Measurements from ENCODE around the gene WASHC2C. TPM values are rescaled to one million over a fixed set of nuclear protein-coding genes. Genes with fewer than 3 reads are reported as not detected.
"Not testable (repeated sequence)": the region's sequence is repeated elsewhere in the genome, so short reads cannot be mapped to it uniquely, and the experiment has no call there.

WASHC2C gene
- total and polyA plus RNA-seq, 2 donors (not counting 1 experiment from before 2014, with no cell fraction given): 57.5 to 64.1 TPM

GRCh38 chr10:45803060-45804010 is 76.3 kb downstream of the WASHC2C start:
- H3K36me3 ChIP-seq (ENCODE audit: control insufficient read depth, insufficient read depth, low read length); H2AFZ ChIP-seq (ENCODE audit: low read length); H3K9ac ChIP-seq (ENCODE audit: insufficient read depth, low read length); H4K20me1 ChIP-seq (ENCODE audit: control insufficient read depth, extremely low read depth, insufficient read depth, low read length); H3K9me3 ChIP-seq (ENCODE audit: control insufficient read depth, insufficient read depth, low read depth, low read length); H3K4me3 ChIP-seq (replicated peaks in 1 of 4; ENCODE audit: control extremely low read depth in 1 of 4, insufficient read depth in 1 of 4, low read depth in 3 of 4, low read length in 4 of 4); H3K79me2 ChIP-seq (ENCODE audit: control insufficient read depth, insufficient read depth, low read length); H3K27me3 ChIP-seq (ENCODE audit: control insufficient read depth, insufficient read depth, low read length); H3K4me1 ChIP-seq (ENCODE audit: control insufficient read depth, extremely low read depth, insufficient read depth, low read length); H3K27ac ChIP-seq (ENCODE audit: insufficient read depth, low read length); H3K4me2 ChIP-seq (ENCODE audit: extremely low read depth, insufficient read depth, low read length): not testable (repeated sequence)
- peak; percentile 21 to 51 for DNase-seq (ENCODE audit: low read depth in 2 of 2)

DNA sequence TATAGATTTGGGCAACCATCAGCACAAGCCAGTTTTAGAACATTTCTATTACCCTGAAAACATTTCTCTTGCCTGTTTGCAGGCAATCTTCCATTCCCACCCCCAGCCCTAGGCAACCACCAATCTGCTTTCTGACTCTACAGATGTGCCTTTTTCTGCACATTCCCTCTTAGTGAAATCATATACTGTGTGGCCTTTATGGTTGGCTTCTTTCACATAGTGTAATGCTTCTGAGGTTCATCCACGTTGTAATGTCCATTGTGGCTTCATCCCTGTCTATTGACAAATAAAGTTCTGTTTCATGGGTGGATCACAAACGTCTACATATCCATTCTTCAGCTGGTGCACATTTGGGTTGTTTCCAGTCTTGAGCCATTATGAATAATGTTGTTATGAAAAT is 77.9 kb downstream of the WASHC2C start:
- H4K20me1 ChIP-seq (ENCODE audit: control insufficient read depth, extremely low read depth, insufficient read depth, low read length); H3K9ac ChIP-seq (ENCODE audit: insufficient read depth, low read length); H3K4me2 ChIP-seq (ENCODE audit: extremely low read depth, insufficient read depth, low read length); H3K79me2 ChIP-seq (ENCODE audit: control insufficient read depth, insufficient read depth, low read length); H3K4me1 ChIP-seq (ENCODE audit: control insufficient read depth, extremely low read depth, insufficient read depth, low read length); H3K4me3 ChIP-seq (replicated peaks in 1 of 4; ENCODE audit: control extremely low read depth in 1 of 4, insufficient read depth in 1 of 4, low read depth in 3 of 4, low read length in 4 of 4); H2AFZ ChIP-seq (ENCODE audit: low read length); H3K36me3 ChIP-seq (ENCODE audit: control insufficient read depth, insufficient read depth, low read length); H3K9me3 ChIP-seq (ENCODE audit: control insufficient read depth, insufficient read depth, low read depth, low read length); H3K27me3 ChIP-seq (ENCODE audit: control insufficient read depth, insufficient read depth, low read length); H3K27ac ChIP-seq (ENCODE audit: insufficient read depth, low read length): not testable (repeated sequence)
- DNase-seq (ENCODE audit: low read depth in 2 of 2): peak in 1 of 2 donors; percentile 27

DNA sequence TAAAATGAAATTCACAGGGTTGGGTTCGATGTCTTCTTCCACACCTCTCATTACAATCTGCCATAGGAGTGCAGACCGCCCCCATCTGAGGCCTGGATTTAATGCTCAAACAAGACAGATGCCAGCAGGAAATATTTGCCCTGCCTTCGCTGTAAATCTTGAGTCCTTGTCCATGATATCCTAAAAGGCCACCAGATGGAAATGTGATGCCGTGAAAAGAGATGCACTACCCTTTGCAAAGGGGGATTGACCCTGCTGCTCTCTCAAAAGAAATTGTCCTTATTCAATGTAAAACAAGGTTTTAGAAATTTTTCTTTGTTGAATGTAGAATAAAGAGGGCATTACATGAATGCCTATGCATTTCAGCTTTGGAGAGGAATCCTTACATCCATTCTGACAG is 82.8 kb downstream of the WASHC2C start:
- Histone ChIP-seq H3K4me3 (replicated peaks in 1 of 4; ENCODE audit: control extremely low read depth in 1 of 4, insufficient read depth in 1 of 4, low read depth in 3 of 4, low read length in 4 of 4) (no peak overlapping the region), H3K9ac (ENCODE audit: insufficient read depth, low read length) (no peak overlapping the region), H2AFZ (ENCODE audit: low read length) (no peak overlapping the region), H3K79me2 (ENCODE audit: control insufficient read depth, insufficient read depth, low read length) (no peaks in the 10 kb centered on the region), H3K4me1 (ENCODE audit: control insufficient read depth, extremely low read depth, insufficient read depth, low read length) (no peaks in the 10 kb centered on the region), H3K27me3 (ENCODE audit: control insufficient read depth, insufficient read depth, low read length) (no peaks in the 10 kb centered on the region), H3K9me3 (ENCODE audit: control insufficient read depth, insufficient read depth, low read depth, low read length) (no peaks in the 10 kb centered on the region), H4K20me1 (ENCODE audit: control insufficient read depth, extremely low read depth, insufficient read depth, low read length) (no peaks in the 10 kb centered on the region), H3K36me3 (ENCODE audit: control insufficient read depth, insufficient read depth, low read length) (no peaks in the 10 kb centered on the region), H3K4me2 (ENCODE audit: extremely low read depth, insufficient read depth, low read length) (no peak overlapping the region), H3K27ac (ENCODE audit: insufficient read depth, low read length) (no peak overlapping the region)
- TF ChIP-seq, protein P1, sequence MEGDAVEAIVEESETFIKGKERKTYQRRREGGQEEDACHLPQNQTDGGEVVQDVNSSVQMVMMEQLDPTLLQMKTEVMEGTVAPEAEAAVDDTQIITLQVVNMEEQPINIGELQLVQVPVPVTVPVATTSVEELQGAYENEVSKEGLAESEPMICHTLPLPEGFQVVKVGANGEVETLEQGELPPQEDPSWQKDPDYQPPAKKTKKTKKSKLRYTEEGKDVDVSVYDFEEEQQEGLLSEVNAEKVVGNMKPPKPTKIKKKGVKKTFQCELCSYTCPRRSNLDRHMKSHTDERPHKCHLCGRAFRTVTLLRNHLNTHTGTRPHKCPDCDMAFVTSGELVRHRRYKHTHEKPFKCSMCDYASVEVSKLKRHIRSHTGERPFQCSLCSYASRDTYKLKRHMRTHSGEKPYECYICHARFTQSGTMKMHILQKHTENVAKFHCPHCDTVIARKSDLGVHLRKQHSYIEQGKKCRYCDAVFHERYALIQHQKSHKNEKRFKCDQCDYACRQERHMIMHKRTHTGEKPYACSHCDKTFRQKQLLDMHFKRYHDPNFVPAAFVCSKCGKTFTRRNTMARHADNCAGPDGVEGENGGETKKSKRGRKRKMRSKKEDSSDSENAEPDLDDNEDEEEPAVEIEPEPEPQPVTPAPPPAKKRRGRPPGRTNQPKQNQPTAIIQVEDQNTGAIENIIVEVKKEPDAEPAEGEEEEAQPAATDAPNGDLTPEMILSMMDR (conservative IDR thresholded peaks at IDR 0.05 in 1 of 2, IDR thresholded peaks at IDR 0.05 in 1 of 2; ENCODE audit: low read depth in 1 of 2, low read length in 2 of 2): no peak
- peak in 1 of 2 donors; percentile 15 for DNase-seq (ENCODE audit: low read depth in 2 of 2)

- H4K20me1 ChIP-seq (ENCODE audit: control insufficient read depth, extremely low read depth, insufficient read depth, low read length): no peaks in the 10 kb centered on the region
- no peak for DNase-seq (ENCODE audit: low read depth in 2 of 2)
- H2AFZ ChIP-seq (ENCODE audit: low read length): no peak overlapping the region
- no peaks in the 10 kb centered on the region for H3K4me1 ChIP-seq (ENCODE audit: control insufficient read depth, extremely low read depth, insufficient read depth, low read length)
- no peak overlapping the region for H3K4me3 ChIP-seq (replicated peaks in 1 of 4; ENCODE audit: control extremely low read depth in 1 of 4, insufficient read depth in 1 of 4, low read depth in 3 of 4, low read length in 4 of 4)
- no peaks in the 10 kb centered on the region for H3K27me3 ChIP-seq (ENCODE audit: control insufficient read depth, insufficient read depth, low read length)
- no peaks in the 10 kb centered on the region for H3K9me3 ChIP-seq (ENCODE audit: control insufficient read depth, insufficient read depth, low read depth, low read length)
- H3K27ac ChIP-seq (ENCODE audit: insufficient read depth, low read length): no peak overlapping the region
- no peak overlapping the region for H3K9ac ChIP-seq (ENCODE audit: insufficient read depth, low read length)
- no peaks in the 10 kb centered on the region for H3K79me2 ChIP-seq (ENCODE audit: control insufficient read depth, insufficient read depth, low read length)
- H3K36me3 ChIP-seq (ENCODE audit: control insufficient read depth, insufficient read depth, low read length): no peaks in the 10 kb centered on the region
- TF ChIP-seq EZH2 (IDR thresholded peaks at IDR 0.05; ENCODE audit: low read length, missing control alignments): no peak
- TF ChIP-seq, protein P1 (conservative IDR thresholded peaks at IDR 0.05 in 1 of 2, IDR thresholded peaks at IDR 0.05 in 1 of 2; ENCODE audit: low read depth in 1 of 2, low read length in 2 of 2): no peak
- no peak overlapping the region for H3K4me2 ChIP-seq (ENCODE audit: extremely low read depth, insufficient read depth, low read length)
Measured at GRCh38 chr10:45811075-45811474, 84.0 kb downstream of the WASHC2C start.

GRCh38 chr10:45812959-45813358 is 85.9 kb downstream of the WASHC2C start:
- not testable (repeated sequence) for H3K4me2 ChIP-seq (ENCODE audit: extremely low read depth, insufficient read depth, low read length); H2AFZ ChIP-seq (ENCODE audit: low read length); H3K9me3 ChIP-seq (ENCODE audit: control insufficient read depth, insufficient read depth, low read depth, low read length); H3K27me3 ChIP-seq (ENCODE audit: control insufficient read depth, insufficient read depth, low read length); H3K27ac ChIP-seq (ENCODE audit: insufficient read depth, low read length); H3K79me2 ChIP-seq (ENCODE audit: control insufficient read depth, insufficient read depth, low read length); DNase-seq (ENCODE audit: low read depth in 2 of 2); H3K9ac ChIP-seq (ENCODE audit: insufficient read depth, low read length); H3K36me3 ChIP-seq (ENCODE audit: control insufficient read depth, insufficient read depth, low read length); H3K4me3 ChIP-seq (replicated peaks in 1 of 4; ENCODE audit: control extremely low read depth in 1 of 4, insufficient read depth in 1 of 4, low read depth in 3 of 4, low read length in 4 of 4); H4K20me1 ChIP-seq (ENCODE audit: control insufficient read depth, extremely low read depth, insufficient read depth, low read length); H3K4me1 ChIP-seq (ENCODE audit: control insufficient read depth, extremely low read depth, insufficient read depth, low read length)
